ENCODE data around the gene KATNB1.

GRCh38 chr16:57707331-57707730, 28.2 kb upstream of the KATNB1 start:
- TF ChIP-seq, protein P1, sequence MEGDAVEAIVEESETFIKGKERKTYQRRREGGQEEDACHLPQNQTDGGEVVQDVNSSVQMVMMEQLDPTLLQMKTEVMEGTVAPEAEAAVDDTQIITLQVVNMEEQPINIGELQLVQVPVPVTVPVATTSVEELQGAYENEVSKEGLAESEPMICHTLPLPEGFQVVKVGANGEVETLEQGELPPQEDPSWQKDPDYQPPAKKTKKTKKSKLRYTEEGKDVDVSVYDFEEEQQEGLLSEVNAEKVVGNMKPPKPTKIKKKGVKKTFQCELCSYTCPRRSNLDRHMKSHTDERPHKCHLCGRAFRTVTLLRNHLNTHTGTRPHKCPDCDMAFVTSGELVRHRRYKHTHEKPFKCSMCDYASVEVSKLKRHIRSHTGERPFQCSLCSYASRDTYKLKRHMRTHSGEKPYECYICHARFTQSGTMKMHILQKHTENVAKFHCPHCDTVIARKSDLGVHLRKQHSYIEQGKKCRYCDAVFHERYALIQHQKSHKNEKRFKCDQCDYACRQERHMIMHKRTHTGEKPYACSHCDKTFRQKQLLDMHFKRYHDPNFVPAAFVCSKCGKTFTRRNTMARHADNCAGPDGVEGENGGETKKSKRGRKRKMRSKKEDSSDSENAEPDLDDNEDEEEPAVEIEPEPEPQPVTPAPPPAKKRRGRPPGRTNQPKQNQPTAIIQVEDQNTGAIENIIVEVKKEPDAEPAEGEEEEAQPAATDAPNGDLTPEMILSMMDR (conservative IDR thresholded peaks at IDR 0.05), result no peak
- no peak for TF ChIP-seq ZFX (IDR thresholded peaks at IDR 0.05)
